DND-41 (cell line): Measurements from ENCODE around the gene ARID3C.

Source experiments
- ATAC-seq: fragments of 200-7000 bp; cut with Tn5 transposase; 3 replicates; pipeline ENCODE4 v1.9.1; 2021; ENCODE audit warnings: low read depth; ENCODE audit not compliant: insufficient read depth
- DNase-seq: peaks from one replicate; pipeline ENCODE4 v3.0.0-alpha.2; 2020
- H2AFZ ChIP-seq: 2 replicates; pipeline ENCODE4 v1.6.0; 2012; ENCODE audit warnings: low read depth, low read length
- H3K27ac ChIP-seq: 2 replicates; pipeline ENCODE4 v1.5.1; 2012; ENCODE audit warnings: low read length, inconsistent platforms
- H3K27me3 ChIP-seq: fragments of 200-600 bp; sonication (generic); 2 replicates; pipeline ENCODE4 v1.6.0; 2012; ENCODE audit warnings: low read length, mild to moderate bottlenecking, inconsistent platforms; ENCODE audit not compliant: insufficient read depth, poor library complexity
- H3K36me3 ChIP-seq: 2 replicates; pipeline ENCODE4 v1.5.1; 2012; ENCODE audit warnings: low read length, inconsistent platforms; ENCODE audit not compliant: insufficient read depth
- H3K4me1 ChIP-seq: 2 replicates; pipeline ENCODE4 v1.5.1; 2012; ENCODE audit warnings: mild to moderate bottlenecking, low read length; ENCODE audit not compliant: insufficient read depth
- H3K4me2 ChIP-seq: 2 replicates; pipeline ENCODE4 v1.6.0; 2012; ENCODE audit warnings: mild to moderate bottlenecking, moderate library complexity, low read length, inconsistent platforms; ENCODE audit not compliant: insufficient read depth
- H3K4me3 ChIP-seq, 2 experiments: fragments of 200-600 bp in 1 of 2; shearing (Covaris generic) in 1 of 2; 2 replicates each; pipeline ENCODE4 v1.5.1; 2012 to 2016; ENCODE audit warnings: inconsistent platforms in 2 of 2, low read length in 2 of 2, mild to moderate bottlenecking in 2 of 2, low read depth in 1 of 2, moderate library complexity in 1 of 2
- H3K79me2 ChIP-seq: 2 replicates; pipeline ENCODE4 v1.6.0; 2012; ENCODE audit warnings: low read length, inconsistent platforms; ENCODE audit not compliant: insufficient read depth
- H3K9ac ChIP-seq: 2 replicates; pipeline ENCODE4 v1.6.0; 2012; ENCODE audit warnings: low read depth, mild to moderate bottlenecking, inconsistent platforms, low read length, moderate library complexity
- H3K9me3 ChIP-seq: 2 replicates; pipeline ENCODE4 v1.5.1; 2012; ENCODE audit warnings: low read length, moderate library complexity, mild to moderate bottlenecking, inconsistent platforms; ENCODE audit not compliant: insufficient read depth, severe bottlenecking
- H4K20me1 ChIP-seq: 2 replicates; pipeline ENCODE4 v1.6.0; 2012; ENCODE audit warnings: low read length; ENCODE audit not compliant: insufficient read depth
- CTCF ChIP-seq: IDR thresholded peaks from 2 replicates; pipeline ENCODE4 v1.5.1; 2012; ENCODE audit warnings: borderline replicate concordance, low read length, moderate library complexity, mild to moderate bottlenecking; ENCODE audit not compliant: poor library complexity, severe bottlenecking; ENCODE audit errors: extremely low read depth
- EZH2 ChIP-seq: IDR thresholded peaks from 3 replicates; pipeline ENCODE4 v1.6.1; 2012; ENCODE audit warnings: borderline replicate concordance, low read depth, mild to moderate bottlenecking, moderate library complexity, low read length, inconsistent platforms; ENCODE audit not compliant: severe bottlenecking

The ARID3C gene

GRCh38 chr9:34601937-34602573 is 26.8 kb downstream of the ARID3C start:
- no peaks in the 10 kb centered on the region for H3K36me3 ChIP-seq
- no peaks in the 10 kb centered on the region for H3K4me1 ChIP-seq

GRCh38 chr9:34600908-34601307 is 28.0 kb downstream of the ARID3C start:
- TF ChIP-seq CTCF: no peak
- Histone ChIP-seq H3K79me2 (no peaks in the 10 kb centered on the region), H3K4me1 (no peaks in the 10 kb centered on the region), H3K27me3 (no peaks in the 10 kb centered on the region), H3K27ac (no peak overlapping the region), H2AFZ (no peak overlapping the region), H3K4me2 (no peak overlapping the region), H3K4me3 (no peak overlapping the region), H4K20me1 (no peaks in the 10 kb centered on the region; the same call in 1 of the 2 replicates), H3K9me3 (no peaks in the 10 kb centered on the region), H3K9ac (no peak overlapping the region), H3K36me3 (no peaks in the 10 kb centered on the region)
- no peak for ATAC-seq
- DNase-seq: no peak

More at GRCh38 chr9:34601937-34602573, 26.8 kb downstream of the ARID3C start:
- H3K27ac ChIP-seq: no peak overlapping the region
- no peak overlapping the region for H3K4me3 ChIP-seq
- no peaks in the 10 kb centered on the region for H3K9me3 ChIP-seq
- H4K20me1 ChIP-seq: no peaks in the 10 kb centered on the region; the same call in 1 of the 2 replicates
- H3K79me2 ChIP-seq: no peaks in the 10 kb centered on the region
- no peak for ATAC-seq
- no peaks in the 10 kb centered on the region for H3K27me3 ChIP-seq
- TF ChIP-seq EZH2 (no peak), CTCF (no peak)
- no peak overlapping the region for H3K4me2 ChIP-seq
- H2AFZ ChIP-seq: no peak overlapping the region
- no peak overlapping the region for H3K9ac ChIP-seq
- DNase-seq: no peak

GRCh38 chr9:34599546-34599945 is 29.3 kb downstream of the ARID3C start:
- ATAC-seq (no peak), DNase-seq (no peak)
- H3K9me3 ChIP-seq: no peaks in the 10 kb centered on the region
- H3K4me2 ChIP-seq: no peak overlapping the region
- H3K27ac ChIP-seq: no peak overlapping the region
- H3K9ac ChIP-seq: no peak overlapping the region
- H3K36me3 ChIP-seq: no peaks in the 10 kb centered on the region
- peaks cover 1% of the 10 kb centered on the region for H3K27me3 ChIP-seq
- TF ChIP-seq EZH2 (no peak), CTCF (no peak)
- H3K79me2 ChIP-seq: no peaks in the 10 kb centered on the region
- no peaks in the 10 kb centered on the region for H3K4me1 ChIP-seq
- no peak overlapping the region for H2AFZ ChIP-seq
- no peaks in the 10 kb centered on the region; the same call in 1 of the 2 replicates for H4K20me1 ChIP-seq
- H3K4me3 ChIP-seq: no peak overlapping the region
